Measurements from ENCODE around the gene JAM3.
A peak's percentile ranks its signal among the peaks of the same experiment; 100 is the strongest.

DNA sequence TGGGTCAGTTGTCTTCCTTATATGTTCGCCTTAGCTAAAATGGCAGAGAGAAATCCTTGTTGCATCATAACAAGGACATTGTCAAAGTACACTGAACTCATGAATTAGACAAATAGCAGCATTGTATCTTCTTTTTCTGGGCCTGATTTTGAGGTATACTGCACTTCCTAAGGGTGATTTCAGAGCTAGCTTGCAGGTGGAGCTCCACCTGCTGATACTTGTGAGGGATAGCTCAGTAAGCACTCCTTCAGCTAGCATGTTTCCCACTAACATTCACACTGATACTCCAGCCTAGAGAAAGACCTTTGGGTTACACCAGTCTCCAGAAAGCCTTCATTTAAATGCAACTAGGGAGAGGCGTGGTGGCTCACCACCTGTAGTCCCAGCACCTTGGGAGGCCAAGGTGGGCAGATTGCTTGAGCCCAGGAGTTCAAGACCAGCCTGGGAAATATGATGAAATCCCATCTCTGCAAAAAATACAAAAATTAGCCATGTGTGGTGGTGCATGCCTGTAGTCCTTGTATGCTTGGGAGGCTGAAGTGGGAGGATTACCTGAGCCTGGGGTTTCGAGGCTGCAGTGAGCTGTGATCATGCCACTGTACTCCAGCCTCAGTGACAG is 29.8 kb downstream of the JAM3 start:
- TF ChIP-seq CTCF (conservative IDR thresholded peaks at IDR 0.05; ENCODE audit: low read depth, low read length) (peak; percentile 27; the same call in 1 of the 2 replicates), EZH2 (IDR thresholded peaks at IDR 0.05; ENCODE audit: borderline replicate concordance, low read depth, low read length, poor library complexity, severe bottlenecking) (no peak)

Data from A673 (cell line).